GM12872 (cell line): Measurements from ENCODE around the gene C1QTNF7.

Experiments
- CTCF ChIP-seq: IDR thresholded peaks from 3 replicates; pipeline ENCODE4 v1.5.1; 2011; ENCODE audit warnings: low read depth, mild to moderate bottlenecking, low read length, moderate library complexity; ENCODE audit not compliant: insufficient read depth

The C1QTNF7 gene

DNA sequence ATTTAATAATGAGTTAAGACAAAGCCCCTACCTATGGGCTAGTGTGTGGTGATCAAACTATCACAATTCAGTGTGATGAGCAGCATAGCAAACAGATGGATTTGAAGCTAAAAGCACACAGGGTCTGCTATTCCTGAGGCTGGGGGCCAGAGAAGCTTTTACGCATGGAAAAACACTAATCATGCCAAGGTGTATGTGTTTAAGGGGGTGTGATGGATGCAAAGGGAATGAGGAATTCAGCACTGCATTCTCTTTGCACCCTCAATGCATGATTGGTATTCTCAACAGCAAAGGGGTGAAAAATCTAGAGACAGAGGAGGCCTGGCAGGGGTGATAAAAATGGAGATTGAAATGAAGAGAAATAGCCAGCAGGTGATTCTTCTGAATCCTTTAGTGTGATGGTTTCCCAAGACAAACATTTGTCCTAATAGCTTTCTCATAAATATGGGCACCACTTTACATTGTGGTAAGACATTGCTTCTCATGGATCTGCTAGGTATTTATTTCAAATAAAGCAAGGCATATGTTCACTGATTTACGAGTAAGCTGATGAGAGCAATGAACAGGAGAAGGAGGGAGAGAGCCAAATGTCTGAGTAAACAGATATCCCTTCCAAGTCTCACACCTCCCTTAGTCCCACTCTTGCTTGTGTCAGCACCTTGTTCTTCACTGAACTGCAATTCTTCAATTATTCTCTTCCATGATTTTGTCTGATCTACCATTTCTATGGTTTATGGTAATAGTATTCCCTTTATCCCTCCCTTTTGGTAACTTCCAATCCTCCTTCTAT is 15.7 kb downstream of the C1QTNF7 start:
- no peak for TF ChIP-seq CTCF

DNA sequence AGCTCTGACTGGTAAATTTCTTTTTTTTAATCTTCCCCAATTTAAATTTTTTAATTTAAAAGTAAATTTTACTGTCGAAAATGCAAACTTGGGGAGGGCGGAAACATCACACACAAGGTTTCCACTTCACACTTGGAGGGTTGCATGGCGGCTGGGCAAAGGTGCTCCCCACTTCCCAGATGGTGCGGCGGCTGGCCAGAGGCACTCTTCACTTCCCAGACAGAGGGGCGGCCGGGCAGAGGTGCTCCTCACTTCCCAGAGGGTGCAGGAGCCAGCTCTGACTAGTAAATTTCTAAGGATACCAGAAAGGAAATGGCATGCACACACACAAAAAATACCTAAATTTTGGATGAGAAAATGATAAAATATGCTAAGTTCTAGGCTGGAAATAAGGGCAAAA is 16.4 kb downstream of the C1QTNF7 start:
- no peak for TF ChIP-seq CTCF

DNA sequence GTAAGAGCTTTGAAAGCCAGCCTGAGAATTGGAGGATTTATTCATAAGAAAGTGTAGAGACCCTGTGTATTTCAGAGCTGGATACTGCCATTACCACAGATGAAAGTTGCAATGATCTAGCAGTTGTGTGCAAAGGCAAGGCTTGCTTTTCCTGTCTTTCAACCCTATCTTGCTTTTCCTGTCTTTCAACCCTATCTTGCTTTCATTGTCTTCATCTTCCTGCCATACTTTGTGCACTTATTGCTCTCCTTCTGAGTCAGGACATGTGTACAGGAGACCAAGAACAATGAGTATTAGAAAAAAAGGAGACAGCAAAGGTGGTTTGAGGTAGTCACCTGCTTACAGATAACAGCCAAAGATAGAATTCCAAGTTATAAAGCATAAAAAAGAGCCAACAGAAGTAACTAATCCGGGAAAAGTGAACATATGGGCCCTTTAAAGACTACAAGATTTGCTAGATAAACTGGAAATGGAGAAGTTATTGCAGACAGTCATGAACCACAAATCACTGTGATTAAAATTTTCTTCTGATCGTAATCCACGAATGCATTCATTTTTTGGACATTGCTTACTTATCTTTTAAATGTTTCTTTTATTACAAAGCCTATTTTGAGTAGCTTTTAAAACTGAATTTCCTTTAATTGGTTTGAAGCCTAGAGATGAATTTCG is 17.2 kb downstream of the C1QTNF7 start:
- no peak for TF ChIP-seq CTCF

DNA sequence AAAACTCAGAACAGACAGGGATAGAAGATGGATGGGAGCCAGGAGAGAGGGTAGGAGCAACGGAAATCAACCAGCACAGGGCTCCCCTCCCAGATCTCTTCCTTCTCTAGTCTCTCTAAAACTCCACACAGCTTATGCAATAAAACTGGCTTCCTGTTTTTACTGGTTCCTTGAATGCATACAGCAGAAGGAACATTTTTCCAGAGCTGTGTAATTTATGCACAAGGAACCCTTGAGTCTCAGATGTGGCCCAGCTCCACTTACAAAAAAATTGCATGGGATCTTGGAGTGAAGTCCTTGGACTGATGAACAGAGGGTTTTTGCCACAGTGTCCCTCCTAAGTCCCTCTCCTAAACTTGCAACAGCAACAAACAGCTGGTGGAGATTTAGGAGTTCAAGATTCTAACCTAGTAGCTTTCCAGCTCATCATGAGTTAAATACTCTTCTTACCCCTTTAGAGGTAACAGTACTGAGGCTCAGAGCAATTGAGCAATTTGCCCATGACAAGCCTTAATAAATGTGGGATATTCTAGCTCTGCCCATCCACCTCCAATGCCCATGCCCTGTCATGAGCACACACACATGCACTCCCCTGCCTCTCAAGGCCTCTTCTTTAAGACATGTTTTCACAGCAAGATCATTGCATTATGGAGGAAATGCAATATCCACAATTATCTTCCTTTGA is 23.5 kb downstream of the C1QTNF7 start:
- no peak for TF ChIP-seq CTCF

DNA sequence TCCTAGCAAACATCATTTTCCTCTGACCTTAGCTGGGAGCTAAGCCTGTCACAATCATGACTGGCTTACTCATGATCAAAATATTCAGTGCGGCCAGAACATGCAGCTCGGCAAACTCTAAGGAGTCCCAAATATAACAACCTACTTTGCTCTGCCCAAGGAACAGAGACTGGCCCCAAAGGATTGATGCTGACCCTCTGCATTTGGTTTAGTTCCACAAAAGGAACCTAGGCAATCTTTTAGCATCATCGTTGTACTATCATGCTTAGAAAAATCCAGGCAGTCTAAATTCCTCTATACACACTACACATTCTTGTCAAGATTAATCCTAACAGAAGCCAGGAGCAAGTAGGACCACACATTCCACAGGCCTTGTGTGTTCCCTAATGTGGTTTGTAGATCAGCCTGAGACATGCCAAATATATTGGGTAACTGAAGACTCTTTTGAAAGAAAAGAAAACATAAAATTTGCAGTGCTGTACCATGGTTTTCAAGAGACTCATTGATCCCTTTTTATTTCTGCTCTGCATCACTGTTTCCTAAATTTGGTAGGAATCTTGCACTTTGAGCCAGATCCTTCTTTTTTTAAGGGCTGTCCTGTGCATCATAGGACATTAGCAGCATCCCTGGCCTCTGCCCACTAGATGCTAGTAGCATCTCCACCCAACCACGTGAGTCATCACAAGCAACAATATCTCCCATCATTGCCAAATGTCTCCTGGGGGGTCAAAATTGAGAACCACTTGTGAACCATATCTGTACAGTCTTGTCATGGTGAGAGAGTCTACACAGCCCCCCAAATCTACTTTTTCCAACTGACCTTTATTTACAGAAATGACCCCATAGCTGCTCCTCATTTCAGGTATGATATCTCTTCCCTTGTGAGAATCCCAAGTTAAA is 24.3 kb downstream of the C1QTNF7 start:
- no peak for TF ChIP-seq CTCF

DNA sequence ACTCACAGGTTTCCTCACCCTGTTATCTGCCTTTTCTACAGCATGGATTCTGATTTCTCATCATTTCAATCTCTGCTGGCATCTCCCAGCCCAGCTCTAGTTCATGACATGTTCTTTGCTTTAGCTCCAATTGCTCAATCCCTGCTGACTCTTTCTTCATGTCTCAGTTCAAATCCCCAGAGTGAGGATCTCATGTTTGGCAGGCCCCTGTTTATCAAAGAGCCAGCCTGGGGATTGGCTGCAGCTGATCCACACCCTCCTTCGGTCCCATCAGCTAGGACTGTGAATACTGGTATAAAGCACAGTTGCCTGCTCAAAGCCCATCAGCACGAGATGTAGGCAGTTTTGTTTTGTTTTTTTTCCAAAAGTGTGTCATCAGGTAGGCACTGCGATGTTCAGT is 27.5 kb downstream of the C1QTNF7 start:
- no peak for TF ChIP-seq CTCF
